HepG2 (cell line): ENCODE data around the gene TARS3. TPM values are rescaled to one million over a fixed set of nuclear protein-coding genes. Genes with fewer than 3 reads are reported as not detected.

Experiments used
- CBX1 ChIP-seq: IDR thresholded peaks from one replicate; pipeline ENCODE4 v1.6.1; 2016; ENCODE audit warnings: antibody characterized with exemption, low read depth
- SNAI1 ChIP-seq: sonication (generic); formaldehyde crosslinking; IDR thresholded peaks from 2 replicates; pipeline ENCODE4 v1.5.0; 2020; ENCODE audit warnings: mild to moderate bottlenecking, missing genetic modification reagents, borderline replicate concordance
- SP2 ChIP-seq: sonication (generic); formaldehyde crosslinking; IDR thresholded peaks from 2 replicates; pipeline ENCODE4 v1.5.1; 2020; ENCODE audit warnings: mild to moderate bottlenecking, missing genetic modification reagents
- ZNF224 ChIP-seq: sonication (generic); formaldehyde crosslinking; IDR thresholded peaks from 2 replicates; pipeline ENCODE4 v1.5.0; 2020; ENCODE audit warnings: mild to moderate bottlenecking, missing genetic modification reagents
- ZNF33A ChIP-seq: sonication (generic); formaldehyde crosslinking; IDR thresholded peaks from 2 replicates; pipeline ENCODE4 v1.5.1; 2020; ENCODE audit warnings: missing genetic modification reagents, mild to moderate bottlenecking, moderate library complexity, borderline replicate concordance
- polyA plus RNA-seq, 8 experiments: library from polyadenylated mRNA; depleted of rRNA in 3 of 8; stranded (reverse) in 7 of 8; unstranded in 1 of 8; fragments of >200 nt; fragmentation: Illumina TruSeq in 4 of 8; extraction: Trizol in 4 of 8; gene quantifications; 2 replicates each; pipeline versions ENCODE4 v1.2.1 to v1.2.3, GENCODE V29; 2011 to 2016; ENCODE audit warnings: low read depth in 4 of 8, missing spikeins in 1 of 8, mixed read lengths in 1 of 8; ENCODE audit not compliant: insufficient read depth in 1 of 8
- total RNA-seq, 5 experiments: library from RNA; depleted of rRNA; stranded (reverse); fragments of >200 nt; fragmentation: Illumina TruSeq; extraction: Trizol; gene quantifications; 2 replicates each; pipeline ENCODE4 v1.2.3, GENCODE V29; 2016; ENCODE audit warnings: low read depth in 1 of 5
- TF ChIP-seq, protein P1 (sequence below): IDR thresholded peaks from 2 replicates; pipeline ENCODE4 v1.6.1; 2012; ENCODE audit warnings: low read length, improper control_type of control experiment
- TF ChIP-seq, protein P2 (sequence below): sonication (generic); formaldehyde crosslinking; IDR thresholded peaks from 2 replicates; pipeline ENCODE4 v1.9.0; 2021; ENCODE audit warnings: missing genetic modification reagents, mild to moderate bottlenecking, borderline replicate concordance
- TF ChIP-seq, protein P3 (sequence below), 2 experiments: fragments of 450-650 bp in 1 of 2; sonication (generic) in 1 of 2; formaldehyde crosslinking in 1 of 2; IDR thresholded peaks; 2 replicates each; pipeline versions ENCODE4 v1.6.1 to v1.8.0; 2016 to 2022; ENCODE audit warnings: antibody characterized with exemption in 1 of 2, mild to moderate bottlenecking in 1 of 2, missing genetic modification reagents in 1 of 2
- TF ChIP-seq, protein P4 (sequence below): sonication (generic); formaldehyde crosslinking; IDR thresholded peaks from 2 replicates; pipeline ENCODE4 v1.4.0; 2020; ENCODE audit warnings: mild to moderate bottlenecking, missing genetic modification reagents, borderline replicate concordance

The TARS3 gene
- total and polyA plus RNA-seq, 2 of the 13 experiments (the other 11 are each of a cell fraction or from before 2014, with no cell fraction given): 4.1 to 11.7 TPM

DNA sequence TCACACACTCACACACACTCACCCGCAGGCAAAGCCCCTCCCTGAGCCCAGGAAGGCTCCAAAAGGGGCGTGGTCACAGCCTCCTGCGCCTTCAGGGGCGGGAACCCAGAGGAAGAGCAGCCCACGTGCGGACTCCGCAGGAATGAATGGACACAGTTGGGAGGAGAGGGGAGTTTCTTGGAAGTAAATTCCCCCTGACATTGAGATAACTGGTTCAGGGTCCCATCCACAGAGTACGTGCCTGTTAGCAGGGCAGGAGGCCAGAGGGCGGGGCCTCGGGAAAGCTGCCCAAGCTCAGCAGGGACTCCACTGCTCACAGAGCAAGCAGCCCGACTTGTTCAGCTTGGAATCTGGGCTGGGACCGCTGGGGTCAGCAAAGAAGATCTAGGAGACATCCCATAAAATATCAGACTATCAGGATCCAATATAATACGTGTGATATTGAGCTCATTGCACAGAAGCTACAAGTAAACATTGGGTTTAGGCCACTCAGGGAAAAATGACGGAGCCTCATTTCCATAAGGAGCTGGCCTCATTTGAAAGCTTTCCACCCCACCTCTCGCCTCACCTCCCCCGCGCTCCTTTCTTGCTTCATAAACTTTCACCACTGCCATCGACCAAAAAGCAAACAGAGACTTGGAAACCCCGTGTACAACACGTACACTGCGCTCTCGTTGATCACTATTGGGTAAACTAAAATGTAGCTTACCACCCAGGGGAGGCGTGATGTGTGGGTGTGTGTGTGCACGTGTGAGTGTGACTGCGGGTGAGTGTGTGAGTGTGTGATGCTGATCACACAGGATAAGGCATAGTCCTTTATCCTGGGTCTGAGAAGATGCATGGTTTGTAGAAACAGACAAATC, 108.1 kb downstream of the TARS3 start (continued):
- TF ChIP-seq, protein P1, sequence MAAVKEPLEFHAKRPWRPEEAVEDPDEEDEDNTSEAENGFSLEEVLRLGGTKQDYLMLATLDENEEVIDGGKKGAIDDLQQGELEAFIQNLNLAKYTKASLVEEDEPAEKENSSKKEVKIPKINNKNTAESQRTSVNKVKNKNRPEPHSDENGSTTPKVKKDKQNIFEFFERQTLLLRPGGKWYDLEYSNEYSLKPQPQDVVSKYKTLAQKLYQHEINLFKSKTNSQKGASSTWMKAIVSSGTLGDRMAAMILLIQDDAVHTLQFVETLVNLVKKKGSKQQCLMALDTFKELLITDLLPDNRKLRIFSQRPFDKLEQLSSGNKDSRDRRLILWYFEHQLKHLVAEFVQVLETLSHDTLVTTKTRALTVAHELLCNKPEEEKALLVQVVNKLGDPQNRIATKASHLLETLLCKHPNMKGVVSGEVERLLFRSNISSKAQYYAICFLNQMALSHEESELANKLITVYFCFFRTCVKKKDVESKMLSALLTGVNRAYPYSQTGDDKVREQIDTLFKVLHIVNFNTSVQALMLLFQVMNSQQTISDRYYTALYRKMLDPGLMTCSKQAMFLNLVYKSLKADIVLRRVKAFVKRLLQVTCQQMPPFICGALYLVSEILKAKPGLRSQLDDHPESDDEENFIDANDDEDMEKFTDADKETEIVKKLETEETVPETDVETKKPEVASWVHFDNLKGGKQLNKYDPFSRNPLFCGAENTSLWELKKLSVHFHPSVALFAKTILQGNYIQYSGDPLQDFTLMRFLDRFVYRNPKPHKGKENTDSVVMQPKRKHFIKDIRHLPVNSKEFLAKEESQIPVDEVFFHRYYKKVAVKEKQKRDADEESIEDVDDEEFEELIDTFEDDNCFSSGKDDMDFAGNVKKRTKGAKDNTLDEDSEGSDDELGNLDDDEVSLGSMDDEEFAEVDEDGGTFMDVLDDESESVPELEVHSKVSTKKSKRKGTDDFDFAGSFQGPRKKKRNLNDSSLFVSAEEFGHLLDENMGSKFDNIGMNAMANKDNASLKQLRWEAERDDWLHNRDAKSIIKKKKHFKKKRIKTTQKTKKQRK: no peak
- TF ChIP-seq, protein P2, sequence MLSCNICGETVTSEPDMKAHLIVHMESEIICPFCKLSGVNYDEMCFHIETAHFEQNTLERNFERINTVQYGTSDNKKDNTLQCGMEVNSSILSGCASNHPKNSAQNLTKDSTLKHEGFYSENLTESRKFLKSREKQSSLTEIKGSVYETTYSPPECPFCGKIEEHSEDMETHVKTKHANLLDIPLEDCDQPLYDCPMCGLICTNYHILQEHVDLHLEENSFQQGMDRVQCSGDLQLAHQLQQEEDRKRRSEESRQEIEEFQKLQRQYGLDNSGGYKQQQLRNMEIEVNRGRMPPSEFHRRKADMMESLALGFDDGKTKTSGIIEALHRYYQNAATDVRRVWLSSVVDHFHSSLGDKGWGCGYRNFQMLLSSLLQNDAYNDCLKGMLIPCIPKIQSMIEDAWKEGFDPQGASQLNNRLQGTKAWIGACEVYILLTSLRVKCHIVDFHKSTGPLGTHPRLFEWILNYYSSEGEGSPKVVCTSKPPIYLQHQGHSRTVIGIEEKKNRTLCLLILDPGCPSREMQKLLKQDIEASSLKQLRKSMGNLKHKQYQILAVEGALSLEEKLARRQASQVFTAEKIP (CRISPR knock-in tag): no peak
- 0 out of 2 replicates have a peak, but pooled peaks have one; percentile 29 for TF ChIP-seq ZNF224 (CRISPR knock-in tag)
- TF ChIP-seq ZNF33A (CRISPR knock-in tag): no peak
- TF ChIP-seq, protein P3, sequence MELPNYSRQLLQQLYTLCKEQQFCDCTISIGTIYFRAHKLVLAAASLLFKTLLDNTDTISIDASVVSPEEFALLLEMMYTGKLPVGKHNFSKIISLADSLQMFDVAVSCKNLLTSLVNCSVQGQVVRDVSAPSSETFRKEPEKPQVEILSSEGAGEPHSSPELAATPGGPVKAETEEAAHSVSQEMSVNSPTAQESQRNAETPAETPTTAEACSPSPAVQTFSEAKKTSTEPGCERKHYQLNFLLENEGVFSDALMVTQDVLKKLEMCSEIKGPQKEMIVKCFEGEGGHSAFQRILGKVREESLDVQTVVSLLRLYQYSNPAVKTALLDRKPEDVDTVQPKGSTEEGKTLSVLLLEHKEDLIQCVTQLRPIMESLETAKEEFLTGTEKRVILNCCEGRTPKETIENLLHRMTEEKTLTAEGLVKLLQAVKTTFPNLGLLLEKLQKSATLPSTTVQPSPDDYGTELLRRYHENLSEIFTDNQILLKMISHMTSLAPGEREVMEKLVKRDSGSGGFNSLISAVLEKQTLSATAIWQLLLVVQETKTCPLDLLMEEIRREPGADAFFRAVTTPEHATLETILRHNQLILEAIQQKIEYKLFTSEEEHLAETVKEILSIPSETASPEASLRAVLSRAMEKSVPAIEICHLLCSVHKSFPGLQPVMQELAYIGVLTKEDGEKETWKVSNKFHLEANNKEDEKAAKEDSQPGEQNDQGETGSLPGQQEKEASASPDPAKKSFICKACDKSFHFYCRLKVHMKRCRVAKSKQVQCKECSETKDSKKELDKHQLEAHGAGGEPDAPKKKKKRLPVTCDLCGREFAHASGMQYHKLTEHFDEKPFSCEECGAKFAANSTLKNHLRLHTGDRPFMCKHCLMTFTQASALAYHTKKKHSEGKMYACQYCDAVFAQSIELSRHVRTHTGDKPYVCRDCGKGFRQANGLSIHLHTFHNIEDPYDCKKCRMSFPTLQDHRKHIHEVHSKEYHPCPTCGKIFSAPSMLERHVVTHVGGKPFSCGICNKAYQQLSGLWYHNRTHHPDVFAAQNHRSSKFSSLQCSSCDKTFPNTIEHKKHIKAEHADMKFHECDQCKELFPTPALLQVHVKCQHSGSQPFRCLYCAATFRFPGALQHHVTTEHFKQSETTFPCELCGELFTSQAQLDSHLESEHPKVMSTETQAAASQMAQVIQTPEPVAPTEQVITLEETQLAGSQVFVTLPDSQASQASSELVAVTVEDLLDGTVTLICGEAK (IDR thresholded peaks at IDR 0.05): no peak
- TF ChIP-seq, protein P3 (CRISPR knock-in tag; IDR thresholded peaks at IDR 0.05): peak; percentile 55
- TF ChIP-seq, protein P4, sequence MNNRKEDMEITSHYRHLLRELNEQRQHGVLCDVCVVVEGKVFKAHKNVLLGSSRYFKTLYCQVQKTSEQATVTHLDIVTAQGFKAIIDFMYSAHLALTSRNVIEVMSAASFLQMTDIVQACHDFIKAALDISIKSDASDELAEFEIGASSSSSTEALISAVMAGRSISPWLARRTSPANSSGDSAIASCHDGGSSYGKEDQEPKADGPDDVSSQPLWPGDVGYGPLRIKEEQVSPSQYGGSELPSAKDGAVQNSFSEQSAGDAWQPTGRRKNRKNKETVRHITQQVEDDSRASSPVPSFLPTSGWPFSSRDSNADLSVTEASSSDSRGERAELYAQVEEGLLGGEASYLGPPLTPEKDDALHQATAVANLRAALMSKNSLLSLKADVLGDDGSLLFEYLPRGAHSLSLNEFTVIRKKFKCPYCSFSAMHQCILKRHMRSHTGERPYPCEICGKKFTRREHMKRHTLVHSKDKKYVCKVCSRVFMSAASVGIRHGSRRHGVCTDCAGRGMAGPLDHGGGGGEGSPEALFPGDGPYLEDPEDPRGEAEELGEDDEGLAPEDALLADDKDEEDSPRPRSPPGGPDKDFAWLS (CRISPR knock-in tag): no peak
- TF ChIP-seq CBX1: no peak
- peak; percentile 83; the same call in 1 of the 2 replicates for TF ChIP-seq SNAI1
- TF ChIP-seq SP2 (CRISPR knock-in tag): no peak
